Measurements from ENCODE around the gene GSE1.

- no peak for TF ChIP-seq CTCF (optimal IDR thresholded peaks at IDR 0.05 in 1 of 3, IDR thresholded peaks at IDR 0.05 in 1 of 3, conservative IDR thresholded peaks at IDR 0.05 in 1 of 3; ENCODE audit: extremely low read depth in 1 of 3, insufficient read depth in 2 of 3, low read length in 3 of 3)
- no peak for TF ChIP-seq EZH2 (IDR thresholded peaks at IDR 0.05; ENCODE audit: low read length)
Observed at GRCh38 chr16:85689285-85689949, 76.3 kb downstream of the GSE1 start.

Data from keratinocyte (primary cell).